ENCODE data around the gene DNAJC24.
"Not testable (repeated sequence)": the region's sequence is repeated elsewhere in the genome, so short reads cannot be mapped to it uniquely, and the experiment has no call there.

The DNAJC24 gene, protein sequence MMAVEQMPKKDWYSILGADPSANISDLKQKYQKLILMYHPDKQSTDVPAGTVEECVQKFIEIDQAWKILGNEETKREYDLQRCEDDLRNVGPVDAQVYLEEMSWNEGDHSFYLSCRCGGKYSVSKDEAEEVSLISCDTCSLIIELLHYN

GRCh38 chr11:31369348-31370329 is at the start of gene DNAJC24, which contains the start of gene DCDC1:
DNAJC24 (plus strand) TSS chr11:31369860; CDS start chr11:31370749, 889 bp downstream.
DCDC1 (minus strand) TSS chr11:31369739; CDS start chr11:31328280, 41,459 bp downstream.
- DNase-seq (ENCODE audit: low read depth, low spot score), result peak; percentile 83

GRCh38 chr11:31321494-31321893 is 48.2 kb upstream of the DNAJC24 start:
- DNase-seq (ENCODE audit: low read depth, low spot score), result not testable (repeated sequence)

DNA sequence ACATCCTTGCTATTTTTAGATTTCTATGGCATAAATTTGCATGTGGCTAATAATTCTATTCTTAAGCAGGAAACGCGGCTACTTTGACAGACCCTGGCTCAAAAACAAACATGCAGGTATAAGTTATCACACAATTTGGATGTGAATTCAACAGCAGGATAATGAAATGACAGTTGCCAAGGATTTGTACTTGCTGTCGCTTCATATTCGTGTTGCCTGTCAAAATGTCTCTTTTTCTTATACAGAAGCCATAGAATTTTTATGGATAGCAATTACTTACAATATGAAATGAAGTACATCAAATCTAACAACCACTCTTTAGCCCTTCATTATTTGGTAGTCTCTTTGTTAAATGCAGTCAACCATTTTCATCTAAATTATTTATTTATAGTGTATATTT is 46.5 kb upstream of the DNAJC24 start:
- no peak for DNase-seq (ENCODE audit: low read depth, low spot score)

DNA sequence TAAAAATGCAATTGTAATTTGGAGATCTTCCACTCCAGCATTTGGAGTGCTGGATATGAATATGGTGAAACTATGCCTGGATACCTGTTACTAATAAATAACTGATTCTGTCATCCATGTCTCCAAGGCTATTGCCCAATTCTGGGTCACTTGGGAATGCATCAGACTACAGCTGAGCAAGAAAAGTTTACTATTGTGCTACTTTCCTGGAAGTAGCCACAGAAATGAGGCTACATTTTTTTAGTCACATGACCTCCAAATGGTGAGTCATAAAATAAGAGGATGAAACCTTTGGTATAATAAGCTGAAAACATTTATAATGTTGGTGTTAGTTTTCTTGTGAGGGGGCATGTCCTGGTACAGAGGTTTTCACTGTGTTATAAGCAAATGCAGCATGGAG is 44.5 kb upstream of the DNAJC24 start:
- no peak for DNase-seq (ENCODE audit: low read depth, low spot score)

- no peak for DNase-seq (ENCODE audit: low read depth, low spot score)
These were observed 43.1 kb upstream of the DNAJC24 start for GRCh38 chr11:31326470-31327148.

GRCh38 chr11:31327417-31327816 is 42.2 kb upstream of the DNAJC24 start:
- no peak for DNase-seq (ENCODE audit: low read depth, low spot score)

DNA sequence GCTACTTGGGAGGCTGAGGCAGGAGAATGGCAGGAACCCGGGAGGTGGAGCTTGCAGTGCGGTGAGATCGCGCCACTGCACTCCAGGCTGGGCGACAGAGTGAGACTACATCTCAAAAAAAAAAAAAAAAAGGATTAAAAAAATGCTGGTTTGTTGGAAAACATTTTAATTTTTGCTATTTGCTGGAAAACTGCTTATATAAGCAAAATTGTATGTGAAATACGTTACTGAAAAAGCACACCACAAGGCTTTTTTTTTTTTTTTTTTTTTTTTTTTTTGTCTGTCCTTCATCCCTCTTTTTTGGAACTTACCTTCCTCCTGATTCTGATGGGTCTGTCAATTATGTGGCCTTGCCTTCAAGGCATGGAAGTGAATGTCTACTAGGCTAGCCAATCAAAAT is 41.0 kb upstream of the DNAJC24 start:
- no peak for DNase-seq (ENCODE audit: low read depth, low spot score)

DNA sequence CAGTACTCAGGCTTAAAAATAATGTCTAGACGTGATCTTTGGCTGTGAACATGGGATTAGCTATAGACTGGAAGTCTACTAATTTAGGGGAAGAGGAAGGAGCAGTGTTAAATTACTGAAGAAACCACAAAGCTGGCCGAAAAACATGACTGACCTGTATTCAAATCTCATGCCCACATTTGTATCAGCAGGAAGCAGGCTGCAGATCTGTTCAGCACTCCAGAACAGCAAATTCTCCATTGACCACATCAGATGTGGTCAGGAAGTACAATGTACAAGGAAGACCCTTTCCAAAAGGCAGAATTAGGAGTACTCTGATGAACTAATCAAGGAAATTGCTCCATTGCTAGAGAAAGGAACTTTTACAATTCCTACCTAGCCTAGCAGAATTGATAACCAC is 31.9 kb upstream of the DNAJC24 start:
- DNase-seq (ENCODE audit: low read depth, low spot score), result no peak

GRCh38 chr11:31340903-31341572 is 28.6 kb upstream of the DNAJC24 start:
- no peak for DNase-seq (ENCODE audit: low read depth, low spot score)

DNA sequence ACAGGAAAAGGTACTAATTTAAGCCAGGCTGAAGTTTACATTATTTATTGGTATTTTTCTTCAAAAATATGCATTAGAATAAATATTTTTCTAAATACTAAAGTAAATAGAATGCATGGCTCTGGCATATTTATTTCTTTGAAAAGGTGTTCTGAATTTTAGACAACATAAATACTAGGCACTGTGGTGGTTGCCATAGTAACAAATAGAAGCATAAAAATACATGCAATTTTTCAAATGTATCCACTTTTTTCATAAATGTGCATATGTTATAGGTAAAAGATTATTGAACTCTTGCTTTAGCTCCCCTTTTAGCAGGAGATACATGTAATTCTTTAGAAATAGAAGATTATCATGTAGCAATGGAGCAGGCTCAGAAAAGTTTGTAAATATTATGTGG is 18.5 kb upstream of the DNAJC24 start:
- DNase-seq (ENCODE audit: low read depth, low spot score), result no peak

DNA sequence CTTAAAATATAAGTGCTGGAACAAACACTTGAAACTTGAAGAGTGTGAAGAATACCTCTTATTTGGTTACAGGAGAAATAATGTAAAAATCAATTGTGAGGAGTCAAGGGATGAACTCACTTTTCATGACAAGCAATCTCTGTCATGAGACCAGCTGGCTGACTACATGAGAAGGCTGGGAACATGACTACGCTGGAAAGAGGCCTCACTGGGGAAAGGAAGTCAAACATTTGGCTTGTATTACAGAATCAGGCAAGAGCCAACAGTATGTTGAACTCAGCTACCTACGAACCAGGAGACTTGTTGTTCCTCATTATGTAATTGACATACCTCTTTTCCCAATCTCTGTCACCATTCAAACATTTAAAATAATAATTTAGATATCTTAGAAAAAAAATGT is 14.5 kb upstream of the DNAJC24 start:
- DNase-seq (ENCODE audit: low read depth, low spot score), result no peak

DNA sequence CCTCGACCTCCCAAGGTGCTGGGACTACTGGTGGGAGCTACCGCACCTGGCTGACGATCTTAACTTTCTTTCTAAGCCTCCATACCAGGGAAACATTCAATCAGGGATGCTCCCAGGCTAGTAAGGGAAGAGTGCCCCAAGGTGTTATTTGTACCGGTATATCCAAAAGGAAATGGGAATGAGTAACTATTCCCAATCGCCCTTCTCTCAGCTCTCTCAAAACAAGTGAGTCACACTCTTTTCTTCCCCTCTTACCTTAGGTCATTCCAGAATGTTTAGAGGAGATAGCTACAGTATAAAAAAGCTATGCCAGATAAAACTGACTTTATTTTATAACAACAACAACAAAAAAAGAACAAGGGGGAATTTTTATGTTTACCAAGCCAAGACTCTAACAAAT is 13.8 kb upstream of the DNAJC24 start:
- no peak for DNase-seq (ENCODE audit: low read depth, low spot score)

DNA sequence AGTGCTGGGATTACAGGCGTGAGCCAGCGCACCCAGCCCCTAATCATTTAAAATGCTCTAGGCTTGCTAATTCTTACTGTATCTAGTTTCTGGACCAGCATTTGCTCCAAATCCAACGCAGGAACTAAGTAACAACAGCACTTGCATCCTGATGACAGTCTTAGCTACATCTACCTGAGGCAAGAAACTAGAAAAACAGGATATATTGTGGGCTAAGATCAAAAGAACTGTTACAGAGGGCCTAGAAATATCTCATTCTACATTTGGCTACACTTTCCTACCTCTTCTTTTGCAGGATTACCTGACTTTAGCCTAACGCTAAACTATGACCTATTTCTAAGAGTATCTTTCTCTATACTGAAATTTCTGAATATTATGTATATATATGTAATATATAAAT is 7.9 kb upstream of the DNAJC24 start:
- no peak for DNase-seq (ENCODE audit: low read depth, low spot score)

DNA sequence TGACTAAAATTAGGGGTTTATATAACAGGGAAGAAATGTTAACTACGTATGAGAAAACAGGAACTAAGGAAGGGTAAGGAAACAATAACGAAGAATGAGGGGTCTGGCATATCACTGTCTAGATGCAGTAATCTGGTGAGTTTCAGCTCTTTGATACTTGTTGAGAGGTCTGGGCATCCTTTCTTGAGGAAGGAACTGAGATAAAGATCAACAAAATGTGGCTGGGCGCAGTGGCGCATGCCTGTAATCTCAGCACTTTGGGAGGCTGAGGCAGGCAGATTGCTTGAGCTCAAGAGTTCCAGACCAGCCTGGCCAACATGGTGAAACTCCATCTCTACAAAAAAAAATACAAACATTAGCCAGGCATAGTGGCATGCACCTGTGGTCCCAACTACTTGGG is 2.9 kb upstream of the DNAJC24 start:
- DNase-seq (ENCODE audit: low read depth, low spot score), result no peak

DNA sequence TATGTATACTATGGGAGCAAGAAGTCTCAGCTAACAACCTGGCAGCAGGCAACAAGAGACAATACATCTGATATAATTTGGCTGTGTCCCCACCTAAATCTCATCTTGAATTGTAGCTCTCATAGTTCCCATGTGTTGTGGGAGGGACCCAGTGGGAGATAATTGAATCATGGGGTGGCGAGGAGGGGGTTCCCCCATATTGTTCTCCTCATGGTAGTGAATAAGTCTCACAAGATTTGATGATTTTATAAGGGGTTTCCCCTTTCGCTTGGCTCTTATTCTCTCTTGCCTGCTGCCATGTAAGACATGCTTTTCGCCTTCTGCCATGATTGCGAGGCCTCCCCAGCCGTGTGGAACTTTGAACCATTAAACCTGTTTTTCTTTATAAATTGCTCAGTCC is 6.2 kb downstream of the DNAJC24 start:
- DNase-seq (ENCODE audit: low read depth, low spot score), result no peak

DNA sequence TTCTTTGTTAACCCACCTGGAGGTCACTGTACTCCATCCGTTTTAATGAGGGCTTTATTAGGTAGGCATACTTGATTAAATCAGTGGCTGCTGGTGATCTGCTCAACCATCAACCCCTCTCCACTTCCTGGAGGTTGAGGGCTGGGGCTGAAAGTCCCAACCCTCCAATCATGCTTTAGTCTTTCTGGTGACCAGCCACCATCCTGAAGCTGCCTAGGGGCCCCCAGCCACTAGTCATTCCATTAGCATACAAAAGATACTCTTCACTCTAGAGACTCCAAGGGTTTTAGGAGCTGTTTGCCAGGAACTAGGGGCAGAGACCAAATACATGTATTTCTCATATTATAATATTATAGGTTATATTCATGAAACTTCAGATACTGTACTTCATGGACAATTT is 13.5 kb downstream of the DNAJC24 start:
- DNase-seq (ENCODE audit: low read depth, low spot score), result no peak

GRCh38 chr11:31387379-31387778 is 17.7 kb downstream of the DNAJC24 start:
- DNase-seq (ENCODE audit: low read depth, low spot score), result no peak

- DNase-seq (ENCODE audit: low read depth, low spot score), result no peak
These were observed 27.7 kb downstream of the DNAJC24 start for GRCh38 chr11:31397239-31397834.

- no peak for DNase-seq (ENCODE audit: low read depth, low spot score)
These were observed 35.0 kb downstream of the DNAJC24 start for GRCh38 chr11:31404614-31405013.

- DNase-seq (ENCODE audit: low read depth, low spot score), result no peak
These were observed 38.5 kb downstream of the DNAJC24 start for GRCh38 chr11:31408201-31408600.

- DNase-seq (ENCODE audit: low read depth, low spot score), result no peak
These were observed 43.3 kb downstream of the DNAJC24 start for GRCh38 chr11:31412946-31413345.
